MCF 10A (cell line): ENCODE data around the gene ST3GAL4. TPM values are rescaled to one million over a fixed set of nuclear protein-coding genes. Genes with fewer than 3 reads are reported as not detected.
"Not testable (repeated sequence)": the region's sequence is repeated elsewhere in the genome, so short reads cannot be mapped to it uniquely, and the experiment has no call there.

Experiments used
- BruUV-seq: library from RNA; stranded (reverse); fragments of 400-500 nt; replicated peaks from 2 replicates; lab custom pipeline; 2021; lab: Mats Ljungman, UMichigan
- CTCF ChIA-PET: fragments of 300-600 bp; sonication (Branson Sonifier 250); formaldehyde crosslinking; extraction: SDS; loops from one replicate; lab custom pipeline; 2021; ENCODE audit warnings: antibody characterized with exemption, inconsistent platforms; lab: Yijun Ruan, JAX
- POLR2A ChIA-PET: fragments of 300-600, 350-650 bp; sonication (Branson Sonifier 250); formaldehyde crosslinking; extraction: SDS; loops from one replicate; lab custom pipeline; 2020; ENCODE audit warnings: antibody characterized with exemption, inconsistent platforms; lab: Yijun Ruan, JAX
- DNase-seq: peaks from one replicate; pipeline ENCODE4 v3.0.0-alpha.2; 2018; ENCODE audit not compliant: unreplicated experiment
- H3K27ac Mint-ChIP-seq: one replicate; pipeline ENCODE4 v1.8.0; 2022; ENCODE audit warnings: mild to moderate bottlenecking, low read depth, mixed read lengths; ENCODE audit not compliant: unreplicated experiment
- H3K27me3 Mint-ChIP-seq: one replicate; pipeline ENCODE4 v1.8.0; 2022; ENCODE audit warnings: mixed read lengths; ENCODE audit not compliant: insufficient read depth, unreplicated experiment
- H3K36me3 Mint-ChIP-seq: one replicate; pipeline ENCODE4 v1.8.0; 2022; ENCODE audit warnings: mild to moderate bottlenecking, moderate library complexity, mixed read lengths; ENCODE audit not compliant: insufficient read depth, unreplicated experiment
- H3K4me1 Mint-ChIP-seq: one replicate; pipeline ENCODE4 v1.8.0; 2022; ENCODE audit warnings: mixed read lengths; ENCODE audit not compliant: insufficient read depth, unreplicated experiment
- H3K4me3 Mint-ChIP-seq: one replicate; pipeline ENCODE4 v1.8.0; 2022; ENCODE audit warnings: mild to moderate bottlenecking, moderate library complexity, mixed read lengths; ENCODE audit not compliant: unreplicated experiment
- H3K9me3 Mint-ChIP-seq: one replicate; pipeline ENCODE4 v1.8.0; 2022; ENCODE audit warnings: mixed read lengths; ENCODE audit not compliant: unreplicated experiment
- CTCF ChIP-seq: fragments of 200-600 bp; IDR thresholded peaks from one replicate; pipeline ENCODE4 v1.8.0; 2022; ENCODE audit warnings: antibody characterized with exemption, mild to moderate bottlenecking; ENCODE audit not compliant: unreplicated experiment
- intact Hi-C: fragments of 100-400 bp; cut with micrococcal nuclease; formaldehyde crosslinking; loops from 2 replicates; pipeline ENCODE4 v1.14.1; 2022
- total RNA-seq: library from RNA; stranded (reverse); gene quantifications from 2 replicates; pipeline ENCODE4 v1.2.3, GENCODE V29; 2022

The ST3GAL4 gene
- total RNA-seq, 1 experiment from 2014 or later = 15.3 TPM

GRCh38 chr11:126308271-126308671, 47.2 kb upstream of the ST3GAL4 start:
- H3K9me3 Mint-ChIP-seq = no peaks in the 10 kb centered on the region
- no peaks in the 10 kb centered on the region for H3K27me3 Mint-ChIP-seq
- no TSS peak for BruUV-seq
- no peak overlapping the region for H3K27ac Mint-ChIP-seq
- peaks cover 43% of the 10 kb centered on the region for H3K36me3 Mint-ChIP-seq
- ChIA-PET POLR2A (interaction anchor here (0.7 kb wide), 1 partner anchor 1905 kb away, joined by 3 read pairs; no protein-coding TSS in a partner anchor), CTCF (interaction anchor here (0.6 to 10.1 kb wide), 7 partner anchors 8 to 1536 kb away, joined by 3 to 297 read pairs (median 7); no protein-coding TSS in a partner anchor)
- intact Hi-C loops = no loop called here
- no peak for TF ChIP-seq CTCF
- no peak for DNase-seq
- H3K4me1 Mint-ChIP-seq = peaks cover 11% of the 10 kb centered on the region
- no peak overlapping the region for H3K4me3 Mint-ChIP-seq

GRCh38 chr11:126308771-126309170, 46.7 kb upstream of the ST3GAL4 start:
- H3K27ac Mint-ChIP-seq, H3K4me3 Mint-ChIP-seq, intact Hi-C loops, BruUV-seq, H3K27me3 Mint-ChIP-seq, H3K9me3 Mint-ChIP-seq, DNase-seq: not testable (repeated sequence)
- Mint-ChIP-seq H3K36me3 (peaks cover 40% of the 10 kb centered on the region), H3K4me1 (peaks cover 11% of the 10 kb centered on the region)
- ChIA-PET POLR2A (interaction anchor here (0.7 to 2.6 kb wide), 2 partner anchors 172 to 1905 kb away, joined by 3 to 10 read pairs; no protein-coding TSS in a partner anchor), CTCF (interaction anchor here (0.6 to 10.1 kb wide), 7 partner anchors 10 to 1536 kb away, joined by 3 to 297 read pairs (median 4); no protein-coding TSS in a partner anchor)

- Mint-ChIP-seq H3K27me3 (no peaks in the 10 kb centered on the region), H3K9me3 (no peaks in the 10 kb centered on the region), H3K4me3 (no peak overlapping the region), H3K36me3 (peaks cover 28% of the 10 kb centered on the region), H3K4me1 (peaks cover 5% of the 10 kb centered on the region), H3K27ac (no peak overlapping the region)
- peak; percentile 82 for TF ChIP-seq CTCF
- peak; percentile 78 for DNase-seq
- CTCF ChIA-PET = interaction anchor here (0.5 to 10.1 kb wide), 69 partner anchors 8 to 1372 kb away, joined by 3 to 297 read pairs (median 4); partner anchors contain the start of genes SRPRA and ST3GAL4
- intact Hi-C loops = loop anchor here (1.0 to 10.0 kb wide), 6 partner anchors 120 to 1034 kb away; no protein-coding TSS in a partner anchor
- POLR2A ChIA-PET = interaction anchor here (0.7 to 2.6 kb wide), 3 partner anchors 25 to 170 kb away, joined by 3 to 10 read pairs (median 5); no protein-coding TSS in a partner anchor
- BruUV-seq = no TSS peak
Measured at GRCh38 chr11:126310200-126310991, 45.1 kb upstream of the ST3GAL4 start.

GRCh38 chr11:126310992-126311310, 44.5 kb upstream of the ST3GAL4 start:
- intact Hi-C loops = loop anchor here (1.0 to 10.0 kb wide), 6 partner anchors 120 to 1034 kb away; no protein-coding TSS in a partner anchor
- no peak for TF ChIP-seq CTCF
- BruUV-seq = no TSS peak
- DNase-seq = no peak
- CTCF ChIA-PET = interaction anchor here (0.5 to 10.1 kb wide), 60 partner anchors 8 to 1689 kb away, joined by 3 to 297 read pairs (median 4); partner anchors contain the start of gene ST3GAL4
- H3K36me3 Mint-ChIP-seq = peaks cover 24% of the 10 kb centered on the region
- POLR2A ChIA-PET = interaction anchor here (2.6 kb wide), 1 partner anchor 169 kb away, joined by 10 read pairs; no protein-coding TSS in a partner anchor
- no peak overlapping the region for H3K27ac Mint-ChIP-seq
- H3K27me3 Mint-ChIP-seq = no peaks in the 10 kb centered on the region
- H3K4me3 Mint-ChIP-seq = no peak overlapping the region
- H3K4me1 Mint-ChIP-seq = peaks cover 5% of the 10 kb centered on the region
- H3K9me3 Mint-ChIP-seq = no peaks in the 10 kb centered on the region
